HG03575 (cell line): ENCODE measurements around the gene DAAM1.

Source experiments
- ATAC-seq: cut with Tn5 transposase; IDR thresholded peaks from one replicate; pipeline ENCODE4 v1.9.1; 2021; ENCODE audit not compliant: unreplicated experiment, insufficient number of reproducible peaks, low FRiP score; ENCODE audit errors: extremely low read depth

The DAAM1 gene

DNA sequence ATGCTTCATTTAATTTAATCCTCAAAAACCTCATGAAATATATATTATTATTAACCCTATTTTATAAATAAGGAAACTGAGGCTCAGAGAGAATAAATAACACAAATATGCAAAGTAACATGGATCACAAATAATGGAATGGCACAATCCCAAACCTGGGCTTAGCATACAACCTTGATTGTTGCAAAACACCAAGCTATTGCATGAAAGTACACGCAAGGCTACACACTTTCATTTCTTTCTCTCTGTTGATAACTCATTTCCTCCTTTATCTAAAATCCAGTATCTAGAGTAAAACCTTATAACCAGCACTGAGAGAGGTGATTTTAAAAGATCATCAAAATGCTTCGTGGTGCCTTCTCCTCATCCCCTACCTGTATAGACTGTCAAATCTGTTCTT, 2.8 kb upstream of the DAAM1 start:
- ATAC-seq = no peak

DNA sequence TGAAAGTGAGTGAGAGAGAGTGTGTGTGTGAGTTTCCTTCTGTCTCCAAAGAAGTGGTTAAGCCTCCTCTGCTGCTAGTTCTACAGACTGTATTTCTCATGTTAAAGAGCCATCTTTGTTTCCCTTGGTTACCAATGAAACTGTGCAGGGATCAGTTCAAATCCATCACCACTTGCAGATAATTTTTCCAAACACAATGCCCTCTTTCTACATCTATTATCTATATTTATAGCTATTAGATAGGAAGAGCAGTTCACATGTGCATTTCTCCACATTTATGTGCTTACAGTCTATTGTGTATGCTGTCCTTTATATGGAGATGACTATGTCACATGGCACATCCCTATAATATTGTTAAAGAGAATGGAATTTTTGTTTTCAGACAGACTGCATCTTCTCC, 2.2 kb upstream of the DAAM1 start:
- ATAC-seq = no peak

DNA sequence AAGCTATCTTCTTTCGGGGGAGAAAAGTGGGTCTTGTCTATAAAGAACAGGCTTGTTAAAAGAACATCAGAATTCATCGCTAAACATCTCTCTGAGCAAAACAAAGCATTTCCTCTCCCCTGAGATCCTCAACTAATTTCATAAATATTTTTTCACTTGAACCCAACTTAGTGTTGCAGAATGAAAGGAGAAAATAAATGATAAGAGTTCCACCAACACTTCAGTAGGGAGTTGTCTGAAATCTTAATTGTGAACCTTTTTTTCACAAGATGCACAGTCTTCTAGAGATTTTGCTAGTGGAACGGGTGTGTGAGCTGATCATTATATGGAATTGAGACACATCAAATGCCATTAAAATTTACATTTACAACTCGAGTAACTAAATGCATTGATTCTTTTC, 1.3 kb upstream of the DAAM1 start:
- no peak for ATAC-seq

DNA sequence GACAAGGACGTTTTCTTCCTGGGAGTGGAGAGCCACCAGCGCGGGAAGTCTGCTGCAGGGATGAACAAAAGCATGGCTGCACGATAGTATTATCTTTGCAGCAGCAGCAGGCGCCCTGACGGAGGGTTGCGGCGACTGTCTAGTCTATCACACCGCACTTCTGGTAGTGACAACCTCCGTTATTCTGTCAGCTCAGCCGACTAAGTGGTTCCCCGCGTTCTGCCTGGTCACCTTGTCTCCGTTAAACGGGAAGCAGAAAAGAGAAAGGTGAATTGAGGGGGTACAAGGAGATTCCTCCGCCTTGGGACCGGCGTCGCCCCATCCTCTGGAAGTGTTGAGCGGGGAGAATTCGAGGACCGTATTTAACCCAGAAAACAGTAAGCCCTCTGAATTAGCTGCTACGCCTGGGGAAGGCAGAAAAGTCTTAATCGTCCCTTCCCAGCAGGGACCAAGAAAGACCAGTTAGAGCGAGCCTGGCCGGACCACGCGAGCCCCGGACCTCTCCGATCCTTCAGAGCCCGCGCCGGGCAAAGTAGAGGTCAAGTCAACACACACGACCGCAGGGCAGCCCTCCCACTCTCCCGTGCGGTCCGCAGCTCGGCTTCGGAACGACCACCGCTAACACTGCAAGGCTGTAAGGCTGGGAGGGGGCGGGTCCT, 536 bp upstream of the DAAM1 start:
- ATAC-seq = peak; percentile 3

DNA sequence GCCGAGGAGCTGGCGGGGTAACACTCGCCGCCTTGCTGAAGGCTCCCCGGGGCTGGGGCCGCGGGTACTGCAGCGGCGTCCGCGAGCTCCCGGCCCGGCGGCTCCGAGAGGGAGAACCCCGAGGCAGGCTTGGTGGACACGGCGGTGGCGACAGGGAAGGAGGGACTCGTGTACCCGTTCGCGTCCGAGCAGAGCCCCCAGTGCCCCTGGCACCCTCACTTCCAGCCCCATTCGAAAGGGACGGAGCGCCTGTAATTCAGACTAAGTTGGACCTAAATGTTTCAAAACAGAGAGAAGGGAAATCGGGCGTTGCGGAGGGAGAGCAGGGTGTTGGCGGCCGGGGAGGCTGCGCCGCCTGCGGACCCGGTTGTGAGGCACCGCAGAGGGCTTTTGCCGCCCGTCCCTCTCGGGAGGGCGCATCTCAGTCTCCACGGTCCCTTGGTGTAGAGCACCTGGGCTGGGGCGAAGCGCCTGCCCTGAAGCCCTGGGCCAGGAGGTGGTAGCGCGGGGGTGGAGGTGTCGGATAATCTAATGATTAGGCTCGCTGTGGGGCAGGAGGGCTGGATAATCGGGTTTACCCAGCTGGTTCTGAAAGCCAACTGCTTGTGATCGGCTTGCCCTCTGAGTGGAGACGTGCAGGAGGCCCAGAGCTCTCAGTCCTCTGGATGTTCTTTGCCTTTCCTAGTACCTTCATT, 771 bp downstream of the DAAM1 start:
- ATAC-seq = no peak

DNA sequence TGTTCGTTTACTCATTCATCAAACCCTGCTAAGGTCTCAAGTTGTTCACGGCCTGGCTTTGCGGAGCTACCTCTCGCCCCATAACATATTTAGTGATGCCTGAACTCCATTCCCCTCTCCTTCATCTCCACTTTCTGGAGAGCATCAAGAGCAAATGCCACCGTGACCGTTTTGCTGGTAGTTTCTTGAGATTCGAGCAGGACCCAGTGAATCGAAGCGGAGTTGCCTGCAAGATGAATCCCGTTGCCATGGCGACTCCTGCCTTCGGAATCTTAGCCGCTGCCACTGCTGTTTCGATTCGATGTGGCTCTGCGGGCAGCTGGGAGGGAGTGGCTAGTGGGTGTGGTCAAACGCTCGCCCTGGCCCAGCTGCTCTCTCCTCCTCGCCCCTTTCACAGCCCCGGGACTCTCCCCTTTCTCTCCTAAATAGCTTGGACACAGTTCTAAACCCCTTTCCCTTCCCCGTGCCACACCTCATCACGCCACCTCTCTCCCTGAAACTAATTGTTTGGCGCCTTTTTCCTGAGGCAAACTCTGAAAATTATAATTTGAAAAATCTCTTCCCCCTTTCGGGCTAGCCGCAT, 1.4 kb downstream of the DAAM1 start:
- peak; percentile 24 for ATAC-seq

DNA sequence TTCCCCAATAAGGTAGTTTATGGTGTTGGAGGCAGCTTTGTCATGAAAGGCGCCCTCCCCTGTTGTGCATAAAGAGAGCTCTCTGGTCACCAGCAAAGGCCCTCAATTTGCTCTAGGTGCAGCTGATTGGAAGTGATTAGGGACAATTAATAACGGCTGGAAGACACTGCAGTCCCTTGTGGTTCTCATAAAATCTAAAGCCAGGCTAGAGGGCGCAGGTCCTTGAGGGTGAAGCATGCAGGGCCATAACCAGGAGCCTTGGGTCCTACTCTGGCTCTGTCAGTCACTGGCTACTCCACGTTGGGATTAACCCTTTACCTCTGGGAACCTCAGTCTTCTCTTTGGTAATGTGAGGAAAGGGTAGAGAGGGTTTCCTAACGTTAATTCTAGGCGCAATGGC, 1.9 kb downstream of the DAAM1 start:
- no peak for ATAC-seq

DNA sequence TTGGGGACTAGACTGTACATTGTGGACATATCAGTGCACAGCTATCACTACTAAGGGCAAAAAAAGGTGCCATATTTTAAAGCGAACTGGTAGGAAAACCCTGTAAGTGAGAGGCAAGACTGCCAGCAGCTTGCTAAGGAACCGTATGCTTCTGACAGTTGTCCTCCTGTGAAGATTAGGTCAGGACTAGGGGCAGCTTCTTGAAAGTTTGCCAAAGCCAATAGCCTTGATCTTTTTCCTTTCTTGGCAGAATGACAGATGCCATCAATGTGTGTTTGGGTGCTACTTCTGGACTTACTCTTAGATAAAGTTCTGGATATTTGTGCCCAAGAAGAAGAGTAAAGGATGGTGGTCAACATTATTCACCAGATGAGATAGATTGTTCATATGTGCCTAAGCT, 7.4 kb downstream of the DAAM1 start:
- ATAC-seq = no peak

DNA sequence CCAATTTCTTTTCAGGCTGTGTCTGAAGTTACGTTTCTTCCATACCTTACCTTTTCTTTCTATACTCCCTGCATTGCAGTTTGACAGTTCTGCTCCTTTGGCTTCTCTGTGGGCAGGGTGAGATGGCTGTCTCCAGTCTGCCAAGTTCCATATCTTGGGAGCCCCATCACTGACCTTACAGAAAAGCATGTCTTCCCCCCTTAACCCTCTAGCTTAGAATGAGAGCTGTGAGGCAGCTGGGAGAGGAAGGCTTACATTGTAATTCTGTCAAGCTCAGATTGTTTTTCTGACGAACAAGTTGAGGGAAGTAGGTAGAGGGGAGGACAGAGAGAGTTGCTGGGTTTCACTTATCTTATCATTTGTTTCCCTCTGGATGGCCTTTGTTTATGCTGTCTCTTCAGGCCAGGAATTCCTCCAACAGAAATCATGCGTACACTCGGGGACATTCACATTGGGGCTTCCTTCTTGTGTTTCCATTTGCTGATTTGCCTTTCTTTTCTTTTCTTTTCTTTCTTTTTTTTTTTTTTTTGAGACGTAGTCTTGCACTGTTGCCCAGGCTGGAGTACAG, 9.3 kb downstream of the DAAM1 start:
- no peak for ATAC-seq

DNA sequence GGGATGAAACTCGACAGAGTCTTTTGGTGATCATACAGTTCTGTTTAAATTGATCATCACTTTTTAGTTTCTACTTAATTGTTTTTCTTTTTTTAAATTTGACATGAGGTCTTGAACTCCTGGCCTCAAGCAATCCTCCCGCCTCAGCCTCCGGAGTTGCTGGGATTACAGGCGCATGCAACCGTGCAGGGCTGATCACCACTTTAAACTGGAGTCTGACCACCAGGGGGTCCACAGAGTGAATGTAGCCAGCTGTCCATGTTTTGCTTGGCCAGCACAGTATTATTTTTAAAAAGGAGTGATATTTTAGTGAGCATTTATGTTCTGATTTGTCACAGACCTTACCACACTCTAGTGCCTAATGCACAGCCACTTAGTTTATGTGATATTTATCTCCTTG, 10.7 kb downstream of the DAAM1 start:
- no peak for ATAC-seq

DNA sequence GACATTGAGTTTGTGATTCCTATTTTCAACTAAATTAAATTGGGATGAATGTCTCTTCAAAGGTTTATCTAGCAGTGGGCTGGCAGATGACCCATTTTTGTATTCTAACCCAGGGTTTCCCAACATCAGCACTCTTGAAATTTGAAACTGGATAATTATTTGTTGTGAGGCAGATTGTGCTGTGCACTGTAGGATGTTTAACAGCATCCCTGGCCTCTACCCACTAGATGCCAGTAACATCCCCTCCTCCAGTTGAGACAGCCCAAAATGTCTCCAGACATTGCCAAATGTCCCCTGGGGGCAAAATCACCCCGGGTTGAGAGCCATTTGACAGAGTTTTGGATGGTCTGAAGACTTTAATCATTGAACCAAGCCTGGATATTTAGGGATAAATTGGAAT, 11.1 kb downstream of the DAAM1 start:
- no peak for ATAC-seq

DNA sequence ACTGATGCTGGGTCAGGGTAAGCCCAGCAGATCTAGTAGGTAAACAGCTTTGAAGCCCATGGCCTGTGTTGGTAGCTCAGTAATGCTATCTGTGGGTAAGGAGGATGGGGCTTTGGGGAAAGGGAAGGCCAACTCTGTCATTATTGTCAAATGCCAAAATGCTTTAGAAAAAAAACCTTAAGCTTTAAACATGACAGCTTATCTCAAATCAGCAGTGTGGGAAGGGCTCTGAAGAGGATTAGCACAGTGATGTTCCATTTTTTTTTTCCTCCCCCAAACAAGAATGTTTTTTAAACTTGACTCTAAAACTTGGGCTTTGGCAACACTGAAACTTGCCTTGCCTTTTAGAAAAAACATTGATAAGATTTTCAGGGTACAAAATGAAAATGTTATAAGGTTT, 11.7 kb downstream of the DAAM1 start:
- no peak for ATAC-seq

DNA sequence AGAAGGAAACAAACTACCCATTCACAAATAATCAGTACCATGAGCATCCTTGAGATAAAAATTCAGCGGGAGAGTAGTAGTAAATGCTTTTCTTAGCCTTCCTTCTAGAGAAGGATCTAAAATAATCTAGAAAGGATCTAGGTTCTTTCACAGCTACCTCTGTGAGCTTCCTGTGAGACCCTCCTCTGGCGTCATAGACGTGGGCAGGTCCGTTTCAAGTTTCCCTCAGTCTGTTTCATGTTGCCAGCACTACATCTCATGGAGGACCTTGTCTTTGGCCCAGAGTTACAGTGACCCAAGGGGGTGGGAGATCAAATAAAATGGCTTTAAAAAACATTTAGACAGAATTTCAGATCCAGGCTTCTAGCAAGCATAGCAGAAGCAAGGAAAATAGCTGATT, 13.6 kb downstream of the DAAM1 start:
- no peak for ATAC-seq

DNA sequence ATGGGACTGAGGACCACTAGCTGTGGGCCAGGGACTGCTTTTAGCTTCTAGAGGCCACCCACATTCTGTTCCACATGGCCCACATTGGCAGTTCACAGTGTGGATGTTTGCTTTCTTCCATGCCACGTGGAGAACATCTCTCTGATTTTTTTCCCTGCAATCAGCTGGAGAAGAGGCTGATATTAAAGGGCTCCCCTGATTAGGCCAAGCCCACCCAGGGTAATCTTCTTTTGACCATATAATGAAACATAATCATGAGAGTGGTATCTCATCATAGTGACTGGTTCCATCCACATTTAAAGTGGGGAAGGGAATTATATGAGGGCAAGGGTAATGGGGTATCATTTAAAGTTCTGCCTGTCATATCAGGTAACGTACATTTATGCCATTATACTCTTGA, 15.8 kb downstream of the DAAM1 start:
- ATAC-seq = no peak

DNA sequence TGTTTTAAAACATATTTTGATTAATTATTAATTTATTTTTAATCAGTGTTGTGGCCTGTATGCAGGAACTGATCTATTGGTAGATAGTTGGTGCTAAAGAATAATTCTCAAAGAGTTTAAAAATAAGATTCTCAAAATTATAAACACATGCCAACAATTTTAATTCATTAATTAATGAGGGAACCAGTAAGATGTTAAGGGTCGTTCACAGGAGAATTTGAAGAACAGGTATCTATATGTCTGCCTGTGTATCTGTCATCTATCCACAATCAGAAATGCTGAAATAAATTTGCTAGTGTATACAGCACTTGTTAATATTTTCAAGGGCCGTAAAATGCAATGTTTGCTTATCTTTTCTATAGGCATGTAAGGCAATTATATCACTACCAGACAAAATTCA, 18.4 kb downstream of the DAAM1 start:
- no peak for ATAC-seq

DNA sequence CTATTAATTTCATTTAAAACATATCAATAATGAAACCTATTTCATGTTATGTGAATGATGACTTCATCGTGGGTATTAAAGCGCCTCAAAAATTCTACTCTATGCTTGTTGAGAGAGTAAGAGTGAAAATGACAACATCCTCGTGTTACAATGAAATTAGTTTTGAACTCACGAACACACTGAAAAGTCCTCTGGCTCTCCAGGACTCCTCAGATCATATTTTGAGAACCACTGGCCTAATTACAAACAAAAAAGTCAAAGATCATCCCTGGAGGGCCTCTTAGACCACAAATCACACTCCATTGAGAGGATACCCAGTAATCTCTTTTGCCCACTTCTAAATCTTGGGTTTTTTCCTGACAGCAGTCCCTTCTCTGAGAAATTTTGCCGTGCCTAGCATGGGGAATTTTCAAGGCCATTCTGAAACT, 19.1 kb downstream of the DAAM1 start:
- ATAC-seq = no peak

DNA sequence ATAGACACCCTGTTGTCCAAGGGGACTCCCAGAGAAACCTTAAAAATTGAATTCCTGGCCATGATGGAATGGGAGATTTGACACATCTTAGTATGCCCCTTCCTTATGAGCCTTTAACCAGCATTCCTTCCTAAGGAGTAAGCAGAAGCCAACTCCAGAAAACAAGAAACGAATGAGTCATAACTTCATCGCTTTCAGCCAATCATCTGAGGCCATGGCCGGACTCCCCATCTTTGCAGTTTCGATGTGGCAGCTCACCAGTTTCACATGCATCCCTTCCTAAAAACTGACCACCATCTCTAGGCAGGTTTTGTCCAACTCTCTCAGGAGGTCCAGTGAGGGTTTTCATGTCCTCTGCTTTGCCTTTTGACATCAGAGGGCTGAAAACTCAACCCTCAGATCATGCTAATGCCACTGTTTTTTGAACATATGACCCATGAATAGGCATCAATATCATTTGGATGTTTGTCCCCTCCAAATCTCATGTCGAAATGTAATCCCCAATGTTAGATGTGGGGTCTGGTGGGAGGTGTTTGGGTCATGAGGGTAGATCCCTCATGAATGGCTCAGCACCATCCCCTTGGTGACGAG, 19.9 kb downstream of the DAAM1 start:
- no peak for ATAC-seq

DNA sequence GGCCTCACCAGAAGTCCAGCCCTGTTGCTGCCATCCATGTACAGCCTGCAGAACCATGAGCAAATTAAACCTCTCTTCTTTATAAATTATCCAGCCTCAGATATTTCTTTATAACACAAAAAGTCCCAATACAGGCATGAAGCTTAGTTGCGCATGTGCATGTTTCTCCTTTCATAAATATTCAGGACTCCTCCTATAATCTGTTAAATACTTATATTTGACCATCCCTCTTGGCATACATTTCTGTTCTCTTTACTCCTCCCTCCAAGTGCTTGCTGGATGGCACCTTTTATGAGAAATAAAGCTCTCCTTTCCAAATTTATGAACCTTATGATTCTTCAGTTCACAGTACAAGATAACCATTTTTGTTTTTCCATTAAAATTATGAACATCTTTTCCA, 20.5 kb downstream of the DAAM1 start:
- ATAC-seq = no peak

DNA sequence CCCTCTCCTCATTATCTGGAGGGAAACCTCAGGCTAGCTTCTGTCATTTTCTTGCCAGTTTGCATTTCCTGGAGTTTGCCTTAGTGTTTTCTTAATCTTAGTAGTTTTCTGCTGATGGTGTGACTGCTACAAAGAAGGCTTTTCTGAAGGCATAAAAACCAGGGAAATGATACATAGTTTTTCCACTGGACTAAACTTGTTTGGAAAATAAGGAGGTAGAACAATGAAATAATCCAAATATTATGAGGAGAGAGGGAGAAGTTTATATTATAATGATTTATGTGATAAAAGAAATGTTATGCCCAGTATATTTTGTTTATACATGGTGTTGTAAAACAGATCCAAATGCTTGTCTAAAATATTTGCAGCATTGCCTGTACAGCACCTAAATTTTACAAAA, 22.2 kb downstream of the DAAM1 start:
- ATAC-seq = no peak
